Tibial artery (tissue), 4 donors: ENCODE data around the gene MAP3K10.

Source experiments
- DNase-seq, 2 donors: peaks; one replicate each; pipeline ENCODE4 v3.0.0-alpha.2; 2019
- H3K27ac ChIP-seq, 2 donors: fragments of 200-600 bp; sonication (generic) in 1 of 2; 1 replicate in 1 of 2; 2 replicates in 1 of 2; pipeline ENCODE4 v1.5.1; 2018 to 2019; ENCODE audit warnings: mild to moderate bottlenecking in 1 of 2
- H3K27me3 ChIP-seq, 2 donors: fragments of 200-600 bp; sonication (generic) in 1 of 2; one replicate each; pipeline versions ENCODE4 v1.5.1 to v1.6.0; 2016 to 2019
- H3K36me3 ChIP-seq, 3 donors: fragments of 200-600 bp; sonication (generic) in 2 of 3; one replicate each; pipeline ENCODE4 v1.5.1; 2016 to 2019; ENCODE audit warnings: mild to moderate bottlenecking in 2 of 3
- H3K4me1 ChIP-seq, 4 donors: fragments of 200-600 bp; sonication (generic) in 2 of 4; 1 replicate in 3 of 4; 2 replicates in 1 of 4; pipeline ENCODE4 v1.5.1; 2016 to 2019
- H3K4me3 ChIP-seq, 2 donors: fragments of 200-600 bp; sonication (generic) in 1 of 2; 1 replicate in 1 of 2; 2 replicates in 1 of 2; pipeline ENCODE4 v1.5.1; 2018 to 2019; ENCODE audit warnings: mild to moderate bottlenecking in 2 of 2
- H3K9me3 ChIP-seq, 3 donors: fragments of 200-600 bp; sonication (generic) in 1 of 3; one replicate each; pipeline ENCODE4 v1.5.1; 2016 to 2019
- intact Hi-C: fragments of 100-400 bp; cut with DNase I; formaldehyde crosslinking; loops from one replicate; pipeline ENCODE4 v1.15.0; 2023; ENCODE audit warnings: low total_unique reads
- TF ChIP-seq, protein P1 (sequence below), 2 experiments: fragments of 200-600 bp in 1 of 2; fragments of 450-650 bp in 1 of 2; IDR thresholded peaks; one replicate each; pipeline ENCODE4 v1.5.1; 2017 to 2019; ENCODE audit warnings: antibody characterized with exemption in 2 of 2, mild to moderate bottlenecking in 1 of 2, moderate library complexity in 1 of 2

The MAP3K10 gene

DNA sequence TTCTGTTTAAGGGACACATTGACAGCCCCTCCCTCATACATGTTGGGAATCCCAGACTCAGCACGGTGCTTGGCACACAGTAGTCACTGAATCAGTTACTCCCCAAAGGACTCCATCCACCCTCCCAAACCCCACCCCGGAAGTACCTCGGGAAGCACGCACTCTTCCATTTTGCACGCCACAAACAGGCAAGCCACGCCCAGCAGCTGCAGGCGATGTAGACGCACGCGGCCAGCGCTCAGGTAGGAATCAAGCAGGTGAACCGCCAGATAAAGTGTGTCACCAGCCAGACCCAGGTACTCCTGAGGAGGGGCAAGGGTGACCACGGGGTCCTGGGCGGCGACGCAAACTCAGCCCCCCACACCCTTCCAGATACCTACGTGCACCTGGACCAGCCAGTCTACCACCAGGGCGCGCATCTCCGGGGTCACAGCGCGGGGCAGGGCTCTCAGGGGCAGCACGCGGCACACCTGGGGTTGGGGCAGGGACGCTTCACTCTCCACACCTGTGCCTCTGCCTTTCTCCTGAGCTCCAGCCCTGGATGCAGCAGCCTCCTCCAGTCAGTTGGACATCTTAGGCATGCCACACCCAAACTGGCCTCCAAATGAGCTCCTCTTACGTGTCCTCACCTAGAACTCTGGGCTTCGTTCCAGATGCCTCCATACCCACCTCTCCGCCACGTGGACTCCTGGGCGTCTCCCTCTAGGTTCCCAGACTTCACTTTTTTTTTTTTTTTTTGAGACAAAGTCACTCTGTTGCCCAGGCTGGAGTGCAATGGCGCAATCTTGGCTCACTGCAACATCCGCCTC, 33.3 kb downstream of the MAP3K10 start:
- no peak for DNase-seq
- Histone ChIP-seq H3K4me1 (peaks cover 0 to 22% (median 17%) of the 10 kb centered on the region in 4 donors), H3K4me3 (no peak overlapping the region), H3K27me3 (peaks cover 0 to 56% of the 10 kb centered on the region in 2 donors), H3K27ac (no peak overlapping the region), H3K36me3 (no peaks in the 10 kb centered on the region), H3K9me3 (no peaks in the 10 kb centered on the region)
- intact Hi-C loops, result loop anchor here (5.0 kb wide), 1 partner anchor 432 kb away; no protein-coding TSS in a partner anchor
- TF ChIP-seq, protein P1, sequence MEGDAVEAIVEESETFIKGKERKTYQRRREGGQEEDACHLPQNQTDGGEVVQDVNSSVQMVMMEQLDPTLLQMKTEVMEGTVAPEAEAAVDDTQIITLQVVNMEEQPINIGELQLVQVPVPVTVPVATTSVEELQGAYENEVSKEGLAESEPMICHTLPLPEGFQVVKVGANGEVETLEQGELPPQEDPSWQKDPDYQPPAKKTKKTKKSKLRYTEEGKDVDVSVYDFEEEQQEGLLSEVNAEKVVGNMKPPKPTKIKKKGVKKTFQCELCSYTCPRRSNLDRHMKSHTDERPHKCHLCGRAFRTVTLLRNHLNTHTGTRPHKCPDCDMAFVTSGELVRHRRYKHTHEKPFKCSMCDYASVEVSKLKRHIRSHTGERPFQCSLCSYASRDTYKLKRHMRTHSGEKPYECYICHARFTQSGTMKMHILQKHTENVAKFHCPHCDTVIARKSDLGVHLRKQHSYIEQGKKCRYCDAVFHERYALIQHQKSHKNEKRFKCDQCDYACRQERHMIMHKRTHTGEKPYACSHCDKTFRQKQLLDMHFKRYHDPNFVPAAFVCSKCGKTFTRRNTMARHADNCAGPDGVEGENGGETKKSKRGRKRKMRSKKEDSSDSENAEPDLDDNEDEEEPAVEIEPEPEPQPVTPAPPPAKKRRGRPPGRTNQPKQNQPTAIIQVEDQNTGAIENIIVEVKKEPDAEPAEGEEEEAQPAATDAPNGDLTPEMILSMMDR (IDR thresholded peaks at IDR 0.05), result no peak

DNA sequence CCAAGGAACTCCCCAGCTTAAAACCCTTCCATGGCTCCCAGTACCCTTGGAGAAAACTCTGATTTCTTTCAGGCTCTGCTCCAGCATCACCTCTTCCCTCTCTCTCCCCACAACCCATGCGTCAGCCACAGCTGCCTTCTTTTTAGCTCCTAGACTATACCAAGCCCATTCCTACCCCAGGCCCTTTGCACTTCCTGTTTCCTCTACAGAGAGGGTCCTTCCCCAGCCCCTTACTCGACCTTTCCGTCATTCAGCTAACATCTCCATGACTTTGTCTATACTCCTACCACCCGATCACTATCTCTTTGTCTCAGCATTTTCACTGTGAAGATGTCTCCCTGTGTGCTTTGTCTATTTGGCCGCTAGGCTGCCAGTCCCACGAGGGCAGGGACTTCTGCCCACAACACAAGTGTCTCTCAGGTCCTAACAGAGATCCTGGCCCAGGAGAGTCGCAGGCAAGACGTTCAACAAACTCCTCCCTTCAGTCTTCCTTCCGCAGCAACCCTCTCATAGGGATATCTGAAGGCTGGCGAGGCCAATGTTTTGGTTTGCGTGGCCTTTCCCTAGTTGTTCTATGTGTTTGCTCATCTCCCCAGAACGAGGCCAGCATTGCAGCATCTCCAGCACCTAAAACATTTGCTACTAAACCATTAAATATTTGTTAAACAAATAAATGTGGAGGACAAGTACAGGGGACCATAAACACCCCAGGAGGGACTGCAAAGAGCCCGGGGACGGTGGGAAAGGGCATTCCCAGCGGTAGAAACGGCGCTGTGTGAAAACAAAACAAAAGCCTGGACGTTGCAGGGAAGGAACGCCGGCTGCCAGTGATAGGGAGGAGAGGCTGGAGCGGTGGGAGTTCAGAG, 34.4 kb downstream of the MAP3K10 start:
- H3K4me3 ChIP-seq, result peak overlapping the region; percentile 9 to 39
- TF ChIP-seq, protein P1 (IDR thresholded peaks at IDR 0.05), result no peak
- no peak overlapping the region for H3K27ac ChIP-seq
- H3K27me3 ChIP-seq, result peaks cover 0 to 49% of the 10 kb centered on the region in 2 donors
- no peak for DNase-seq
- intact Hi-C loops, result no loop called here
- peaks cover 0 to 28% (median 20%) of the 10 kb centered on the region in 4 donors for H3K4me1 ChIP-seq
- H3K9me3 ChIP-seq, result no peaks in the 10 kb centered on the region
- no peaks in the 10 kb centered on the region for H3K36me3 ChIP-seq

DNA sequence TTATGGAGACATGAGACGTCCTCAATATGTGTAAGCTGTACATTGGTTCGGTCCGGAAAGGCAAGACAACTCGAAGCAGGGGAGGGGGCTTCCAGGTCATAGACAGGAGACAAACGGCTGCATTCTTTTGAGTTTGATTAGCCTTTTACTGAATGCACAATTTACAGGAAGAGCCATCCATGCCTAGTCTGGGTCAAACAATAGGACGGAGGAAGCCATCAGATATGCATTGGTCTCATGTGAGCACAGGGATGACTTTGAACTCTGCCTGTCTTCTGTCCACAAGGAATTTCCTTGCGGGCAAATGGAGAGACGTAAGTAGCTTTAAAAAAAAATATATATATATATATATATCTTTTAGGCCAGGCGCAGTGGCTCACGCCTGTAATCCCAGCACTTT, 37.1 kb downstream of the MAP3K10 start:
- TF ChIP-seq, protein P1 (IDR thresholded peaks at IDR 0.05), result no peak
- Histone ChIP-seq H3K27me3 (peaks cover 0 to 44% of the 10 kb centered on the region in 2 donors), H3K4me3 (no peak overlapping the region), H3K27ac (no peak overlapping the region), H3K9me3 (no peaks in the 10 kb centered on the region), H3K36me3 (peaks cover 0 to 11% (median 11%) of the 10 kb centered on the region in 3 donors), H3K4me1 (peaks cover 0 to 28% (median 18%) of the 10 kb centered on the region in 4 donors)
- intact Hi-C loops, result no loop called here
- no peak for DNase-seq

DNA sequence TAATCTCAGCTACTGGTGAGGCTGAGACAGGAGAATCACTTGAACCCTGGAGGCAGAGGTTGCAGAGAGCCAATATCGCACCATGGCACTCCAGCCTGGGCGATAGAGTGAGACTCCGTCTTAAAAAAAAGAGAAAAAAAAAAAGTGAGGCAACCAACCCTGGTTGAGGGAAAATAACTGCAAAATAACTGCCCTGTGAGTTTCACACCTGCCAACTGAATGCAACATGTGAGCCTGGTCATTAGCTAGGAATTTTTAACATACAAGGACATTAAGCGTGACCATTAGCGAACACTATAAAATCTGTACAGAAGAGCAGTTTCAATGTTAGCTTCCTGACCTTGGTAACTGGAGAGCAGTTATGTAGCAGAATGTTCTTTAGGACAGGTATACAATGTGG, 37.6 kb downstream of the MAP3K10 start:
- Histone ChIP-seq H3K36me3 (peaks cover 0 to 16% (median 15%) of the 10 kb centered on the region in 3 donors), H3K4me3 (no peak overlapping the region), H3K9me3 (no peaks in the 10 kb centered on the region), H3K4me1 (peaks cover 0 to 28% (median 17%) of the 10 kb centered on the region in 4 donors), H3K27me3 (peaks cover 0 to 39% of the 10 kb centered on the region in 2 donors), H3K27ac (no peak overlapping the region)
- TF ChIP-seq, protein P1 (IDR thresholded peaks at IDR 0.05), result no peak
- intact Hi-C loops, result no loop called here
- no peak for DNase-seq

DNA sequence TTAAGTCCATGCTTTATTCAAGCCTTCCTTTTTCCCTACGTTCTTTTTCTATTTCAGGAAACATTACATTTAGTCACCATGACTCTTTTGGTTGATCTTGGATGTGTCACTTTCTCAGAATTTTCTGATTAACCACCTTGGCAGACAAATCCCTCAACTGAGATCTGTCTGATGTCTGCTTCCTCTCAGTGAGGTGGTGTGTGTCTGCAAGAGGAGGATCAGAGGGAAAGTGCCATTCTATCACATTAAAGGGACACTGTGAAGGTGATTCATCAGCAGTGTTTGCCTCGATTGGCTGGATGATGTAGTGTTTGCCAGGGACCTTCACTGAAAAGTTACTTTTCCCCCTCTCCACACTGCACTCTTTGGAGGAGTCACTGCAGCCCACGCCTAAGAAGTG, 38.3 kb downstream of the MAP3K10 start:
- Histone ChIP-seq H3K4me1 (peaks cover 0 to 28% (median 17%) of the 10 kb centered on the region in 4 donors), H3K9me3 (no peaks in the 10 kb centered on the region), H3K27me3 (peaks cover 0 to 33% of the 10 kb centered on the region in 2 donors), H3K36me3 (peaks cover 1 to 22% (median 21%) of the 10 kb centered on the region in 3 donors), H3K27ac (no peak overlapping the region), H3K4me3 (no peak overlapping the region)
- no peak for DNase-seq
- TF ChIP-seq, protein P1 (IDR thresholded peaks at IDR 0.05), result no peak
- intact Hi-C loops, result no loop called here
